HG03196 (cell line): ENCODE results near the gene NR2F1-AS1.
"Not testable (repeated sequence)": the region's sequence is repeated elsewhere in the genome, so short reads cannot be mapped to it uniquely, and the experiment has no call there.

Experiments used
- ATAC-seq: cut with Tn5 transposase; IDR thresholded peaks from one replicate; pipeline ENCODE4 v1.9.1; 2021; ENCODE audit not compliant: unreplicated experiment

Gene NR2F1-AS1

DNA sequence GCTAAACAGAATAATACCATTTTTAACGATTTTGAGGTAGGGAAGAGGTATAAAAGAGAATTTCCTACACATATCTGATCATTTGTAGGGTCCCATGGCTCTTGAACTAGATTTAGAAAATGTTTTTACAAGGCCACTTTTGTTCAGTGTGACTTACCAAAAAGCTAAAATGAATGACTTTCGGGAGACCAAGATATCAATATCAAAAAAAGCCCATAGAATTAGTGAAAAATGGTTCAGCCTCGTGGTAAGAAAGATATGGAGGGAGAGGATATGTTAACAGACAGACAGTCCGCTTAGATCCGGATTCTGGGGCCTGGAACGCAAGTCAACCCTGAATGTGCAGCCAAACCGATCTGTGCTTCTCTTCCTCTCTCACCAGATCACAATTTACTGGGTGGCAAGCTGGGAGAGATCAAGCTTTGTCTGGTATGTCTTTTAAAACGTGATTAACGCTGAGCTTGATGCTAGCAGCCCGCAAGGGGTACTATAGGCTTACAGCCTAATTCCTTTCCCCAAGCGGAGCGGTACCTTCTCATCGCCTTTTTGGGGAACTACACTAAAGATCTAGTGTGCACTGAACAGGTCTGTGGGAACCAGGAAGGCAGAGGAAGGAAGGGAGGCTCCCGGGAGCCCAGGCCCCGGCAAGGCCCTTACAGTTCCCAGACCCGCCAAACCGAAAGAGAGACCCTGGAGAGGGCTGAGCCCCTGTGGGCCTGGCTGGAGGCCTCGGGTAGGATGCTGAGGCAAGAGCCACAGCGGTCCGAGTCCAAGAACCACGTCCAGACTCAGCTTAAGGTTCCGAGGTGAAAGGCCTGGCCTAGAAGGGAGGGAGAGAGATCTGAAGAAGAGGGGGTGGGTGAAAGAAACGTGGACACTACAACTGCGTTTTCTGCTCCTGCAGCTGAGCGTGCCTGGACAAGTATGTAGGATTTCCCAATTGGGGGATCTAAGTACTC, 2.9 kb downstream of the NR2F1-AS1 start:
- ATAC-seq: no peak

DNA sequence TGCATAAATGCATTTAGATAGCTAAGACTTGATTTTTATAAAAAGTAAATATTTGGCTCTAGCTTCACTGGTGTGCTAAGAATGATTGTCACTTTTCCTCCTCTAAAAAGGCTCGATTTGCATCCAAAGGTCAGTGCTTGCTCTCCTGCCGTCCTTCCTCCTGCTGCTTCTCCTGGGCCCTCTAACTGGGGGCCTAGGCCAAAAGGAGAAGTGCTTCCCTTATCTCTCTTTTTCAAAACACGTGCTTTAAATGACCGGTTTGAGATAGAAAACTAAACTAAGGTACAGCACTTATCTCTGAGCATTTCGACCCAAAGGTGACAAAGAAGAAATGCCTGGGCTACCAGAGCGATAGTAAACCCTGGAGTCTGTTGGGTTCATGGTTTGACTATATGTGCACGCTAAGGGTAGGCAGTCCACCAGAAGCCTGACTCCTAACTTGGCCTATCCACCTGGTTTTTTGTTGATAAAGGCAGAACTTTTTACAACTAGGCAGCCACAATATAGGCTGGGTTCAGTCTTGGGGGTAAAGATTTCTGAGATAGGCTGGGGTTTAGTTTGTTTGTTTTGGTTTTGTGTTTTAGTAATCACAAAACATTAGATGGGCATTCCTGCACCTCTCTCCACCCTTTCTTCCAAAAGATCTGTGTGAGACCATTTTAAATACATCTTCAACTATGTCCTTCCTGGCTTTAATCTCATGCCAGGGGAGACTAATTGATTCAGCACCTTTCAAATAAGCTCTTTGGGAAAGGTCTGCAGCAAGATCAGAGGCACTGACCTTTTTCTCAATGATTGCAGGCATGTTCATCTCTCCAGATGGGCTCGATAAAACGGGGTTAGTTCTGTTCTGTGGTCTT, 3.8 kb downstream of the NR2F1-AS1 start:
- ATAC-seq: no peak

DNA sequence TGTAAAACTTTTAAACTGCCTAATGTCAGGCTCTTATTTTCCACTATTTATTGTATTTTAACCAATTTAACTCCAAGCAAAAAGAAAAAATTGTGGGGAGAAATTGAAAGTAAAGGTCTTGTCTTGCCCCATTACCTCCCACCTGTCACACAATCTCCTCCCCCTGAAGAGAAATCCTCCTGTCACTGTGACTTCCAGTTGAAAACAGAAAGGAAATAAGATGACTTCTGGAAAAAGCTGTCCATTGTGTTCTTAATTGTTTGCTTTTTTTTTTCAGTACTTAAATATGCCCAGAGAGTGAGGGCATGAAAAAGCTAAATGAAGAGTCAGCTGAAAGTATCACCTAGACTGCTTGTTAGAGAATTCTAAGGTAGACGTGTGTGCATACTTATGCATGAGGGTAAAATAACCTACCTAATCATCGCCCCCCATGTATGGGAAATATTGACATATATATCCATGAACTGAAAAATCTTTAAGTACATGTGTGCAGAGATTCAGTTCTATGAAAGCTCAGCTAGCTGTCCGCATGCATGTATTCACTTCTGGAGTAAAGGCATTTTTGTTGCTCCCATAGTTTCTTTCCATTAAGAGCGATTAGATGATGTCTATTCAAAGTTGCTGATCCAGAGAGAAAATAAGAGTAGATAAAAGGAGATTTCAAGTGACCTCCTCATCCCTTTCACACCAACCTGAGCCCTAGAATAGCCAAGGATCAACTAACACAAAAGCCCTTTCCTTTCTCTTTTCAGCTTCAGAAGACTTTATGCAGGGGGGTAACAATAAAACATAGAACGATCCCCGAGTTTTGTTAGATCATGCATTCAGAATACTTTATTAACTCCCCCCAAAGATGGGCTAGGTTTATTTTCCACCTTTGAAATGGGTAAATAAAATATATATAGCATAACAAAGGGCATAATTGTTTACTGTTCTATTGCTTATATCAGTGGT, 5.3 kb downstream of the NR2F1-AS1 start:
- ATAC-seq: no peak

DNA sequence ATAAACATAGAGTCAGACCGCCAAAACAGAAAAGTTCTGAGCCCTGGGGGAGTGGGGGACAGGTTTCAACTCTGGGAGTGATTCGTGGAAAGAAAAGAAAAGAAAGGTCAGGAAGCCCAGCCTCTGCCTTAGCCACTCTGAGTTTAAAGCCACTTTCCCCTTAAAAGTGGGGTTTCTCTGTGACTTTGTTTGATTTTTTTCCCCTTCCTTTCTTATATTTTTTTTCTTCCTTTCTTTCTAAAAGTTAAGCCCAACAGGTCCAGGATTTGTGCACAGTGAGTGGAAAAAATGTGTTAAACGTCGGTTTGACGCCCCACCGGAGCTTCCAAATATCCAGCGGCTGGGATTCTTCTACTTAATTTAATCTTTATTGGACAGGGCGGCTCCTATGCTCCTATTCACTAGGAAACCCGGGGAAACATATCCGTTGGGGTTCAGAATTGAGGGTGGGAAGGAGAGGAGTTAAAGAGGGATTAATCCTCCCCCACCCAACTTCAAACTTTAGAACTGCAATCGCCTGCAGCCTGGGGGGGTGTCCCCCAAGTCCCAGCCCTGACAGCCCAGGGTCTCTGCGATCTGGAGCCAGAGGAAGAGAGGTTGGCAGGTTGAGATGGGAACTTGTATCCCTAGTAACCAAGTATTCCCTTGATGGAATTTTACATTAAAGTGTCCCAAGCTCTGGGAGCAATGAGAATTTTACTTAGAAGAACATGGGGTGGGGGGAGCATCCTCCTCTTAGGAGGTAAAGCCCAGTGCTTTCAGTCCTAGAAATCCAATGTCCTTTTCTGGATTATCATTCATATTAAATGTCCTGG, 6.3 kb downstream of the NR2F1-AS1 start:
- ATAC-seq: no peak

DNA sequence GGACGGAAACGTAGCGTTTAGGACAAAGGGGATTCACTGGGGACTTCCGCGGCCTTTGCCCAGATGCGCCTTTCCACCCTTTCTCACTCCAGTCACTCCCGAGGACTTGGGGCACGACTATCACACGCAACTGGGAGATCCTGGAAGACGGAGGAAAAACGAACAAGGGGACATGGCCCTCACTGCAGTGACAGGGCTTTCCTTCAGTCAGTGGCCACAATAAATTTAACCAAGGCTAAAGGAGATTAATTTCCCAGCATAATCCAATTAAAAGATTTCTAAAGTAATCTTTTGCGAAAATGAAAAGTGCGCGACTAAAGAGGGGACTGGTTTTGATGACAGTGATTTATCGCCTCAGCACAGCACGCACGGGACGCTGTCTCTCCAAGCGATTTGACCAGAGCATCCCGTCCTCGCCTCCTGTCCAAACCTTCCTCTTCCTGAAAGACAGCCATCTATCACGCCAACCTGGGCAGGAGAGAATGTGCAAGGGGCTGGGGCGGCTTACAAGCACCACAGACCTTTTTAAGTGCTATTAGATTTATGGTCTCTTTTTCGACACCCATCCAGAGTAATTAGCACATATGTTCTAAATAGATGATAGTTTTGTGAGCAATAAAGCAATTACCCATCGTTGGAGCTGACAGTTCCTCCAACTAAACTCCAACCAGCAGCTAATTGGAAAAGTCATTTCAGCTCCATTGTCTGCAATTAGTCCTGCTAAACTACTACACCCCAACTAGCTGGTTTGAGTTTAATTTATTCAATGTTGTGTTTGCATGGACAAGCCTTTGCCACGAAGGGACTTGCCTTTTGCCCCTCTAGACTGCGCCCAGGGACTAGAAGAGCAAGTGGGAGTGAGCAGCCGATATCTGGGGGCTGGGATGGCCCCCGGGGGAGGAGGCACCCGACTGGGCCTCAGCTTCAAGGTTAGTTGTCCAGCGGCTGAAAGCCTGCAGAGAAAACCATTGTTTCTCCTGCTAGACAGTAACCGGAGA, 7.4 kb downstream of the NR2F1-AS1 start:
- ATAC-seq: no peak

DNA sequence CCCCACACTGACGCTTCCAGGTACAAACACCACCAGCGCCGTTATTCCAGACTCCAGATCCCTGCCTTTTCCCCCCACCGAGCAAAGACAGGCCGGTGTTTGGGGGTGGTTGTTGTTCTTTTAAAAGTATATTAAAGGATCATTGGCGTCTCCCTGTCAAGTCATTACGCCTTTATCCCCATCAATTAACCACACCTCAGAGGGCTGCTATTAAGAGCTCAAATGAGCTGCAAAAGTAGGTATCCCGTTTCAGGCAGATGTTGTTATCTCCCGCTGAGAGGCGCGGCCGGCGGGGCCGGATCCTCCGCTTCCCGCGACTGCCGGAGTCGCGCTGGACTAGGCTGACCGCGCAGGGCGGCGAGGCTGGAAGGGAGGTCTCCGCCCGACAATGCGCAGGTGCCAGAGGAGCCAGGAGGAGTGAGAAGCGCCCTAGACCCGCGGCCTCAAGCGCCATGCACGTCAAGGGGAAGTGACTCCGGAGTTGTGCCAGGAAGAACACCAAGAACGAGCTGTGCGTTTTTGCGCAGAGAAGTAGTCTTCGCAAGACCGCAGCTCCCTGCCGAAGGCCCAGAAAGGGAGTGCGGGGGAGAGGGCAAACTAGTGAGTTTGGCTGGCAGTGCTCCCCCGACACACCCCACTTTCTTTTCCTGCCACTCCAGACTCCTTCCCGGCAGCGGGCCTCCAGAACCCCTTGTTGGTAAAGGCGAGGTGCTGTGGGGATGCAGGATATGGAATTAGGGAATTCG, 8.2 kb downstream of the NR2F1-AS1 start:
- ATAC-seq: no peak

DNA sequence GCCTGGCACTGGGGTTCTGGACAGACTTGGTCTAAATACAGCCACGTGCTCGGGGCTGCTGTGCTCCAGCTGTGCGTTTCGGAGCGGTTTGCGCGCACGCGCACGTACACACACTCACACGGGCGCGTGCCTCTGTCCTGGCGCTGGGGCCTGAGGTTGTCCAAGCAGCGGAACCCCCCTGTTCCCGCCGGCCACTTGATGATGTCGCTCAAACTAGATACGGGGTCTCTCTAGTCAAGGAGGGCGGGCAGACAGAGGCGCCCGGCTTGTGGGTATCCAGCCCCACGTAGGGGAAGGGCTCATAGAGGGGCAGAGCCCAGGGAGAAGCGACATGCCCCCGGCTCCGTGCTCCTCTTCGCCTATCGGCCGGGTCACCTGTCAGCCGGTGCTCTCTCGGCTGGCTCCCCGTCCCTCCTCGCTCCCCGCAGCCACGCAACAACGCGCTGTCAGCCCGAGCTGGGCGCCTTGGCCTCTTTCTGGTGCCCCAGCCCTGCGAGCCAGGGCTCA, 8.9 kb downstream of the NR2F1-AS1 start:
- no peak for ATAC-seq

DNA sequence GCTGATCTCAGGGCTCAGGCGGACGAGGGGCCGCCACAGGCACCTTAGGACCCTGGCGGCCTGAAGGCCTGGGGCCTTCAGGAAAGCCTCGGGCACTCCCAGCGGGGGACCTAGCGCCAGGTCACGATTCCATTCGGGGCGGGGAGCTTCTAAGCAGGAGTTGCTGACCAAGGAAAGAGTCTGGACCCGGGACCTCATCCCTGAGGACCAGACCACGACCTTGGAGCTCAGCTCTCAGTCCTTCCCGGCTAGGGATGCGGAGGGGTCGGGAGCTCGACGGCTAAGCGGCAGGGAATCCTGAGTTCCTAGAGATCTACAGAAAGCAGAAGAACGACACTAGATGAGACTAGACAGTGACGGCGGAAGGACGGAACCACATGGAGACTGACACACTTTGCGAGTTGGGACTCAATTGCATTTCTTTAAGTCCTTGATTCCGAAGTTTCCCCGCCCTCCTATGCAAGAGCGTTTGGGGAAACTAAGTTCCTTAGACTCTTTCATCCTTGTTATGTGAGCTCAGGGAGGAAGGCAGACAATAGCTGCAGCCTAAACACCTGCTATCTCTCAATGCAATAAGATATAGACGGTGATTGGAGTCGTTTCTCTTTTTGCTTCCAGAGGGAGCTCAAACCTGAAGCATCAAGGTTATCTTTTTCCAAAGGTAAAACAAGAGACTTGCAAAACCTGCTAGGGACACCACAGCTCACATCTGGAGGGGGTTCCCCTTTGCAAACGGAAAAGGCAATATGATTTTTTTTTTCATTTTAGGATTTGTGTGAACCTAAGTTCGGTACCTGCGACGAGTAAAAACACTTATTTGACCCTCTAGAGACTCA, 9.7 kb downstream of the NR2F1-AS1 start:
- no peak for ATAC-seq

DNA sequence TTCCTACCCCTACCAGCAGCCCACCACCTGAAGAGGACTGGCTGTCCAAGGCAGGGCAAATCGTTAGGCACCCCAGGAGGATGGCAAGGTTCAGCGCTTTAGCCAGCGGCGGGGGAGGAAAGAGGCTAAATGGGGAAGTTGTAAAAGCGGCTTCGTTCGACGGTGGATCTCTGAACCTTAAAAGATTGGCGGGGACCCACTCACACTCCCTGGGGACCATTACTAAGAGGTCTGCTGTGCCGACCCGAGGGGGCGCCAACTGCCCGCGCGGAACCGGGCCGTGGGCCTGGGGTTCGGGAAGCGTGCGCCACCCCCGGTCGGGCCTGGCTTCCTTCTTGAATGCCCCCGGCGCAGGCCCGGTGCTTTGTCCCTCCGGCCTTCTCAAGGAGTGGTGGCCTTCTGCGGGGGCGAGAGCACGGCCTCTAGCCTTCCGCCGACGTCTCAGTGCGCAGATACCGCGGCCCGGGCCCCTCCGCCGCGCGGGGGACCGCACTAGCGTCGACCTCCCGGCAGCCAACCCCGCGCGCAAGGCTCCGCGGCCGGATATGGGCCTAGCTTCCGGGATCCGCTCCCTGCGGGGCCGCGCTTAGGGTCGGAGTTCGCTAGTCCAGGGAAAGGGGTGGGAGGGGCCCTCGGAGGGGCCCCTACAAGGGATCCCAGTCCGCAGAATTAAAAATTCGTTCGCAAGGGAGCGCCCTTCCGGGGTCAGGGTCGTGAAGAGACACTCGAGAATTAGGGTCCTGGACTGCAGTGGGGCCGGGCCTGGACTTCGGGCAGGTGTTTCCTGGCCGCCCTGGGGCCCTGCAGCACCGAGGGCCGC, 10.5 kb downstream of the NR2F1-AS1 start:
- no peak for ATAC-seq

DNA sequence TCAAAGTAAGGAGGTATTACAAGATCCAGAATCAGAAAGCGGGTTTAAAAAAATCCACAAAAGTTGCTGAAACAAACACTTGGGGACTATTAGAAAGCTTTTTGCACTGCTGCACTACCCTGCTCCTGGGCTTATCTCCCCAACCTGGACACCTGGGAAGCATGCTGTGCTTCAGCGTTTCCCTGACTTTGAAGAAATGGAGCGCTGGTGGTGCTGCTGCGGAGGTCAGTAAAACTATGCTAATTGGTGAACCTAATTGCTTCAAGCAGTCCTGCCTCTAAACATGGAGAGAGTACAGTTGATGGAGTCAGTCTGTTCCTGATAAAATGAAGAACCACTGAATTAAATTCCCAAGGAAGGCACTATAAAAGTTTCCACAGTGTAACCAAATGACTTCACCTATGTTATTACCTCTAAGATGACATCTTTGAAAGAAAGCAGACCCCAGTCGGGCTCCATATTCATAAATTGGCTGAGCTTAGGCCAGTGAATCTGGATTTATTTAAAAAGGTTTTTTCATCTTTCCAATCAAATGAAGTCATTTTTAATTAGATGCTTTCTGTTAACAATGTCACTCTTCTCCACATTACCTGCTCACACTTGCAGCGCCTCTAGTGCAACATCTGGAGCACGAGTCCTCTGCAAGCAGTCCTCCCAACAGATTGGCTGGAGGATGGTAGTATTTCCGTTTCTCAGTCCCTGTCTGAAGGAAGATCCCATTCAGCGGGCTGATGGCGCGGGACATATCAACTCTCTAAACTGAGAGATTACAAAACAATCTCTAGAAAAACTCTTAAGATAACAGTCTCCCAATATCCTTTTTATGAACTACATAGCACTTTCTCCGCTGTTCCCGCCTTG, 11.5 kb downstream of the NR2F1-AS1 start:
- ATAC-seq: no peak

DNA sequence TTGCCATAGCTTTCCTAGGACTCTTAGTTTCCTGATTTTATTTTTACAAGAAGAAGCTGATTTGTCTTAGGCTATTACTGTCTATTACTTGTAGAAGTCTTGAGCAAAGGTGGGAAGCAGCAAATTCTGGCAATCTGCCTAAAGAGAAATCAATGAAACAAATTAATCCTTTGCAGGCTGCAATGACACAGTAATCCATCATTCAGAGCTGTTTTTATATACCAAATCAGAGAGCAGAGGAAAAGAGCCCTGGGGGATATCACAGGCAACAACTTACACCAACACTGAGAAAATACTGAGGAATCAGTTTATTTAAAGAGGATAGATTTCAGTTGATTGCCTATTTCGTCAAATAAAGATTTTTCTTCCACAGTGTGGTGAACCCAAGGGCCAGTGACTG, 13.6 kb downstream of the NR2F1-AS1 start:
- no peak for ATAC-seq

DNA sequence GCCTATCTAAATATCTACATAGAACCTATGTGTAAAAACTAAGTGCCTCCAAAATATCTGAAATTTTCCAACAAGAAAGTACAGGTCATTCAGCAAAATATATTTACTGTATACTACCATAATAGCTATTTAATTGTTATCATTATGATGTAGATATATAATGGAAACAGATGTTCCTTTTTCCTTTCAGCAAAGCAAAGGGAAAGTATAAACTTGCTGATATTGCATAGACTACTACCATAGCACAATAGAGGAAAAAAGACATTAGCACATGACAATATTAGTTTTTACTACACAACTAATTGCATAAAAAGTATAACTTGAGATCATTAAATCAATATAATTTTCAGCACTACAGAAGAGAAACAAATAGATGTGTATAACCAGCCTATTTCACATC, 14.9 kb downstream of the NR2F1-AS1 start:
- ATAC-seq: no peak

DNA sequence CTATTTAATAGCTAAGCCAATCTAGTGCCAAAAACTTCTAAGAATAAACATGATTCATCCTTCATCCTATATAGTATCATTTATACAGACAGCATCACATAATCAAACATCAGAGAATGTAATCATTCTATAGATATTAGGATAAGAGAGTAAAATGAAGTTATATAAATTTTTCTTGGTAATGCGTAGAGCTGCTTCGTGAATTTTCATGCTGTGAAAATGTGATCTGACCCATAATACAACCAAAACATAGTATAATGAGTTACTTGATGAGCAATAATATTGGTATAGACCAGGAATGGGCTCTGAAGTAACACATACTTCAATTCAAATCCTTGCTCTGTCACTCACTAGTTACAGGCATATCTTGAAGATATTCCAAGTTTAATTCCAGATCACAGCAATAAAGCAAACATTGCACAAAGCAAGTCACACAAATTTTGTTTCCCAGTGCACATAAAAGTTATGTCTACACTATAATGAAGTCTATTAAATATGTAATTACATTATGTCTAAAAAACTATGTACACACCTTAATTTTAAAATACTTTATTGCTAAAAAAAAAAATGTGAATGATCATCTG, 23.9 kb downstream of the NR2F1-AS1 start:
- ATAC-seq: no peak

DNA sequence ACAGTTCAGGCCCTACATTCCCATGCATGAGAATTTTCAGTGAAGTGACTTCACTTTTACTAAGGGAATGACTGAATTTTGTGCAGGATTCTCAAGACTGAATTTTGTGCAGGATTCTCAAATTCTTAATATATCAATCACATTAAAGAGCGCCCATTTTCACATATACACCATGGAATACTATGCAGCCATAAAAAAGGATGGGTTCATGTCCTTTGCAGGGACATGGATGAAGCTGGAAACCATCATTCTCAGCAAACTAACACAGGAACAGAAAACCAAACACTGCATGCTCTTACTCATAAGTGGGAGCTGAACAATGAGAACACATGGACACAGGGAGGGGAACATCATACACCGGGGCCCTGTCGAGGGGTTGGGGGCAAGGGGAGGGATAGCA, 31.4 kb downstream of the NR2F1-AS1 start:
- not testable (repeated sequence) for ATAC-seq

DNA sequence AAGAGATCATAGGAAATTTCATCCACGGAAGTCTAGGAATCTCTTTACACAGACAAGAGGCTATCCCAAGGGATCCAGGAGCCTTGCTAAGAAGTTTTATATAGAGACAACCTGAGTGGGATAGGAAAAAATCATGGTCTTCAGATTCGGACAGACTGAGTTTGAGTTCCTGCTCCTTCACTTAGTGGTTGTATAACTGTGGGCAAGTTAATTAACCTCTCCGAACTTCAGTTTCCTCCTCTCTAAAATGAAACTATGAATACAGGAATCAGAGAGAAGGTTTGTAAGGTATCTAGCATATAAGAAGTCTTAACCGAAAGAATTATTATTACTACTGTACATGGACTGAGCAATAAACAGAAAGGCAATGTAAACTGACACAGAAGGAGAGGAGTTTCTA, 35.1 kb downstream of the NR2F1-AS1 start:
- ATAC-seq: no peak
